Measurements from ENCODE around the gene ERH.
A peak's percentile ranks its signal among the peaks of the same experiment; 100 is the strongest.
"Not testable (repeated sequence)": the region's sequence is repeated elsewhere in the genome, so short reads cannot be mapped to it uniquely, and the experiment has no call there.

Gene ERH

DNA sequence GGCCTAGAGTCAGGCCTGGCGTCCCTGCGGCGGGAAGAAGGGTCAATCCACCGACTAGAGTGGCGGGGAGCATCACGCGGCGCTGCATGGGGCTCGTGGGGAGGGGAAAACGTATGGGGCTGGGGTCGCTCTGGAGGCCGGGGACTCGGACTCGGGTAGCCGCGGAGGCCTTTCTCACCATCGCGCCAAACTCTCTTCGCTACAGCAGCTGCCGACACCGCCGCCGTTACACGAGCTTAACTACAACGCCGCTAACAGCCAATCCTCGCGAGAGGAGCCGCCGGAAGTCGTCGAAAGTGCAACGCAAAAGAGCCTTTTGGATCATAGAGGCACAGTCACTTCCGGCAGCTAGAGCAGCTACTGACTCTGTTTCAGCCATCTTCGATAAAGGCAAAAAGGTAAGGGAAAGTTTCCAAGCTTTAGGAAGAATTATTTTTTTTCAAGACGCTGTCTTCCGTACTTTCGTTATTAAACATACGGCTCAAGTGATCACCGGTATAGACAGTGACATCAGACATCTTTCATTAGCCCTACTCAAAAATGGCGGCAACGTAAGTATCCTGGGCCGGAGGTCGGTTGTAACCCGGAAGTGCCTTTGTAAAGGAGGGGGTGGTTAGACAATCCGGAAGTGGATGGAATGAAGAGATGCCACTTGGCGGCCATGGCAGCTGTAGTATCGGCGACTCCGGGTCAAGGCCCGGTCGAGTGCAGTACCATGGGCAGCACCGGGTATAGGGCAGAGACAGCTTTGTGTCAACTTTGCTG lies at the start of gene ERH, which contains the start of gene SLC39A9:
ERH (minus strand) TSS at position 247 of the 765 bp plus-strand sequence; CDS start at position 181, 66 bp downstream.
SLC39A9 (plus strand) TSS at position 640 of the 765 bp plus-strand sequence. CDS start 678 bp downstream, outside the sequence.
- peak; percentile 85 for DNase-seq

DNA sequence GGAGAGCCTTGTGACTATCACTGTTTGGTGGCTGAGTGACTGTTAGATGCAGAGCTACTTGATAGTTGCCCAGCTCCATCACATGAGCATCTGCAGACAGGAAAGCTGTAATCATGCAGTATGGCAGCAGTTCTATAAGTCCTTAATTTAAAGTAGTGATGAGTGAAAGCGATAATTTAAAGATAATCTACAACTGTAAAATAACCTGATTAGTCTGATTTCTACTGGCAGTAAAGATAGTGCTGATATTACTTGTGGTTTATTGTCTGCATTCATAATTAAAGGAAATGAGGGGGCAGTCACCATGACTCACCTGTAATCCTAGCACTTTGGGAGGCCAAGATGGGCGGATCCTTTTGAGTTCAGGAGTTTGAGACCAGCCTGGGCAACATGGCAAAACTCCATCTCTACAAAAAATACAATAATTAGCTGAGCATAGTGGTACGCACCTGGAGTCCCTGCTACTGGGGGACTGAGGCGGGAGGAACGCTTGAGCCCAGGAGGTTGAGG lies 45.3 kb upstream of the ERH start:
- DNase-seq = no peak

DNA sequence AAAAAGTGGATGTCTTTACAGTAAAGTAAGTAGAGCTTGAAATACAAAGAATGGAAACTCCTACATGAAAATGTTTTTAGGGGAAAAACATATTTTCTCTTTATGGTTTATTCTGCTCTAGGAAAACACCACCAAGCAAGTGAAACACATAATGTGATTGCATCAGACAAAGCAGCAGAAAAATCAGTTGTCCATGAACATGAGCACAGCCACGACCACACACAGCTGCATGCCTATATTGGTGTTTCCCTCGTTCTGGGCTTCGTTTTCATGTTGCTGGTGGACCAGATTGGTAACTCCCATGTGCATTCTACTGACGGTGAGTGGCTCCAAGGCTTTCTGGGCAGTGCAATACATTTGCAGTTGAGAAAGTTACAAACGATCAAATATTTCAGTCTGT lies 43.8 kb upstream of the ERH start:
- no peak for DNase-seq

DNA sequence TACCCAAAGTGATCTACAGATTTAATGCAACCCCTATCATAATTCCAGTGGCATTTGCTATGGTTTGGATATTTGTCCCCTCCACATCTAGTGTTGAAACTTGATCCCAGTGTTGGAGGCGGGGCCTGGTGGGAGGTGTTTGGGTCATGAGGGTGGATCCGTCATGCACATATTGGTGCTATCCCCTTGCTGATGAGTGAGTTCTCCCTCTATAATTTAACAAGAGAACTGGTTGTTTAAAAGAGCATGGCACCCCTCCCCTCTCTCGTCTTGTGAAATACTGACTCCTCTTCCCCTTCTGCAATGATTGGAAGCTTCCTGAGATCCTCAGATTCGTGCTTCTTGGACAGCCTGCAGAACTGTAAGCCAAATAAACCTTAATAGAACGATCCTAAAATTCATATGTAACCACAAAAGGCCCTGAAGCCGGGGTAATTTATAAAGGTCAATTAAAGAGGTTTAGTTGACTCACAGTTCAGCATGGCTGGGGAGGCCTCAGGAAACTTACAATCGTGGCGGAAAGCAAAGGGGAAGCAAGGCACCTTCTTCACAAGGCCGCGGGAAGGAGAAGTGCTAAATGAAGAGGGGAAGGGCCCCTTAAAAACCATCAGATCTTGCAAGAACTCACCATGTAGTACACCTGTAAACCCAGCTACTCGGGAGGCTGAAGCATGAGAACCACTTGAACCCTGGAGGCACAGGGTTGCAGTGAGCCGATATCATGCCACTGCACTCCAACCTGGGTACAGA lies 41.6 kb upstream of the ERH start:
- DNase-seq = no peak

DNA sequence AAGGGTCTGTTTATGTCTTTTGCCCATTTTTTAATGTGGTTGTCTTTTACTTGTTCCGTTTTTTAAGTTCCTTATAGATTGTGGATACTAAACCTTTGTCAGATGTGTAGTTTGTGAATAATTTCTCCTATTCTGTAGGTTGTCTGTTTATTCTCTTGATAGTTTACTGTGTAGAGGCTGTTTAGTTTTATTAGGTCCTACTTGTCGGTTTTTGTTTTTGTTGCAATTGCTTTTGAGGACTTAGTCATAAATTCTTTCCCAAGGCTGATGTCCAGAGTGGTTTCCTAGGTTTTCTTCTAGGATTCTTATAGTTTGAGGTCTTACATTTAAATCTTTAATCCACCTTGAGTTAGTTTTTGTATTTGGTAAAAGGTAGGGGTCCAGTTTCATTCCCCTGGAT lies 34.3 kb upstream of the ERH start:
- DNase-seq = no peak

DNA sequence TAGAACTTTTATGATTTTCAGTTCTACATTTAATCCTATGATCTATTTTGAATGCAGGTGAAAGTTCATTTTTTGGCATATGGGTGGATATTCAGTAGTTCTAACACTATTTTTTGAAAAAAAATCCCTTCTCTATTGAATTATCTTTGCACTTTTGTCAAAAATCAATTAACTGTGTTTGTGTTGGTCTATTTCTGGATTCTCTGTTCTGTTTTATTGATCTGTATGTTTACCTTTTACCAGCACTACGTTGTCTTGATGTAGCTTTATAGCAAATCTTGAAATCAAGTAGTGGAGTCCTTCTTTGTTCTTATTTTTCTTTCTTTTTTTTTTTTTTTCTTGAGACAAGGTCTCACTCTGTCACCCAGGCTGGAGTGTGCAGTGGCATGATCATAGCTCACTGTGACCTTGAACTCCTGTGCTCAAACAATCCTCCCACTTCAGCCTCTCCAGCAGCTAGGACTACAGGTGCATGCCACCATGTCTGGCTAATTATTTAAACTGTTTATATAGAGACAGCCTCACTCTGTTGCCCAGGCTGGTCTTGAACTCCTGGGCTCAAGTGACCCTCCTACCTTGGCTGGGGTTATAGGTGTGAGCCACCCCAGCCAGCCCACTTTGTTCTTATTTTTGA lies 32.3 kb upstream of the ERH start:
- DNase-seq = no peak

DNA sequence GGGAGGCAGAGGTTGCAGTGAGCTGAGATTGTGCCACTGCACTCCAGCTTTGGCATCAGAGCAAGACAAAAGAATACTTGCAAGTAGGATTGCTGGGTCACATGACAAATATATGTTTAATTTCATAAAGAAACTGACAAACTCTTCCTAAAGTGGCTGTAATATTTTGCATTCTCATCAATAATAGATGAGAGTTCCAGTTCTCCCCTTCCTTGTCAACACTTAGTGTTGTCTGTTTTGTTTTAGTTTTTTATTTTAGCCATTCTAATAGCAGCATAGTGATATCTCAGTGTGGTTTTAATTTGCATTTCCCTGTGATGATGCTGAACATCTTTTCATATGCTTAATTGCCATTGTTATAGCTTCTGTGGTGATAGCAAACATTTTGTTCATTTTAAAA lies 31.5 kb upstream of the ERH start:
- DNase-seq = no peak

DNA sequence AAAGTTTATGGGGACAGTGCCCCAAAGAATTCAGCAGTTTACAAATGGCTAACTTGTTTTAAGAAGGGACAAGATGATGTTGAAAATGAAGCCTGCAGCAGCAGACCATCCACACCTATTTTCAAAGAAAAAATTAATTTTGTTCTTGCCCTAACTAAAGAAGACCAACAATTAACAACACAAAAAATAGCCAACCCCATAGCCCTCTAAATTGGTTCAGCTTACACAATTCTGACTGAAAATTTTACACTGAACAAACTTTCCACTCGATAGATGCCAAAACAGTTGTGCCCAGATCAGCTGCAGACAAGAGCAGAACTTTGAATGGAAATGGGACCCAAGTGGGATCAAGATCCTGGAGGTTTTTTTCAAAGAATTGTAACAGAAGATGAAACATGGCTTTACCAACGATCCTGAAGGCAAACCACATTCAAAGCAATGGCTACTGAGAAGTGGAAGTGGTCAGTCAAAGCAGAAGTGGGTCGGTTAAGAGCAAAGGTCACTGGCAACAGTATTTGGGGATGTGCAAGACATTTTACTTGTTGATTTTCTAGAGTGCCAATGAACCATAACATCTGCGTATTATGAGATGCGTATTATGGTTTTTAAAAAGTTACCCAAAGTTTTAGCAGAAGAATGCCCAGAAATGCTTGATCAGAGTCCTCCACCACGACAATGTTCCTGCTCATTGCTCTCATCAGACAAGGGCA lies 30.3 kb upstream of the ERH start:
- DNase-seq = no peak

DNA sequence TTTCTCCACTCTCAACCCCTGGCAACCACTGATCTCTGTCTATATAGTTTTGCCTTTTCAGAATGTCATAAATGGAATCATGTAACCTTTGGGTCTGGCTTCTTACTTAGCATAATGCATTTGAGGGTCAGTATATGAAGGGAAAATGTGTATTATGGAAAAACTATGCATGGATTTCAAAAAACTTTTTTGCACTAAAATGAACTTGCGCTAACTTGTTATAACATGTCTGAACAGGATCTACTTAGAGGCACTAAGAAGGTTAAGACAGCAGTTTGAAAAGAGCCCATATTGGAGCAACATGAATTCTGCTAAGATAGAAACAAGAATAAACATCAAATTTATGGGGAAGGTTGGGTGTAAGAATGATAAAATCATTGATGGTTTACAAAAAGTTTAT lies 29.5 kb upstream of the ERH start:
- DNase-seq = no peak

DNA sequence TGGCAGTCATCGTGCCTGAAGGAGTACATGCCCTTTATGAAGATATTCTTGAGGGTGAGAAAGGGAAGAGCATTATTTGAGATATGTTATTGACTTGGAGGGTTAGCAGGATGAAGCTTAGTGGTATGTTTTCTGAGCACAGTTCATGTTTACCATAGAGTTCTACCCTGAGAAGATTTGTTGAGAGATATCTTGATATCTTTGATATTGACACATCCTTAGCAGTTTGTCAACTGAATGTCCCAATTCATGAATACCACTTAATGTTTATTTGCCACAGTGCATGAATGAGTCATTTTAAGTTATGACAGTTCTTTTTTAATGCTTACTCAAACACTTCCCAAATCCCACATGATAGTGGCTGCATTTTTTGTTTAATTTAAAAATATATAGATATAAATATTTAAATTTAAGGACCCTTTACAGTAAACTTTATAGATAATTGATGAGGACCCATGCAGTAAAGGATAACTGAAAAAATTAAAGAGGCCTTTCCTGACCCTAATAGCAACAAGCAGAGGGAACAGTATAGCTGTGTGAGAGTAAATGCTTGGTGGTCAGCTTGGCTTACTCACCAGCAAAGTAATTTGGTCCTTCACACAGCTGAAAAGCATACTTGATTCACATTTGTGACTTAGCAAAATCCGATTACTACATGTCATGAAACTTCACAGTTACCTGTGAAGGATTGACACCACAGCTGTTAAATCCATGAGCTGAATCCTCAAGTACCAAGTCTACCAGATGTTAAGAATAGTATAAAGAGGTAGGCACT lies 26.2 kb upstream of the ERH start:
- no peak for DNase-seq

DNA sequence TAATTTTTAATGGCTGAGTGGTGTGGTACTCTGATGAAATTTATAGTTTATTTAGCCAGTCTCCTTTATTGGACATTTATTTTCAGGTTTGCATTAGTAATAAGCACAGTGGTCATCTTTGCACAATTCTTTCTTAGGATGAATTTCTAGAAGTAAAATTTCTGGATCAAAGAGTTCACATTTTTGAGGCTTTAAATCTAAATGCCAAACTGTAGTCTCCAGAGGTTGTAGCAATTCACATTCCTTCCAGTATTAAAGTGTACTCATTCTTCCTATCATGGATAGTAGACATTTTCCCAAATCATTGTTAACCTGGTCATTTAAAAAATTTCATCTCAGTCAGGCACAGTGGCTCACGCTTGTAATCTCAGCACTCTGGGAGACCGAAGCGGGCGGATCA lies 25.2 kb upstream of the ERH start:
- no peak for DNase-seq

DNA sequence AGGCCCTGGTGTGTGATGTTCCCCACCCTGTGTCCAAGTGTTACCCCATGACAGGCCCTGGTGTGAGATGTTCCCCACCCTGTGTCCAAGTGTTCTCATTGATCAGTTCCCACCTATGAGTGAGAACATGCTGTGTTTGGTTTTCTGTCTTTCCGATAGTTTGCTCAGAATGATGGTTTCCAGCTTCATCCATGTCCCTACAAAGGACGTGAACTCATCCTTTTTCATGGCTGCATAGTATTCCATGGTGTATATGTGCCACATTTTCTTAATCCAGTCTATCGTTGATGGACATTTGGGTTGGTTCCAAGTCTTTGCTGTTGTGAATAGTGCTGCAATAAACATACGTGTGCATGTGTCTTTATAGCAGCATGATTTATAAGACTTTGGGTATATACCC lies 18.0 kb upstream of the ERH start:
- not testable (repeated sequence) for DNase-seq

DNA sequence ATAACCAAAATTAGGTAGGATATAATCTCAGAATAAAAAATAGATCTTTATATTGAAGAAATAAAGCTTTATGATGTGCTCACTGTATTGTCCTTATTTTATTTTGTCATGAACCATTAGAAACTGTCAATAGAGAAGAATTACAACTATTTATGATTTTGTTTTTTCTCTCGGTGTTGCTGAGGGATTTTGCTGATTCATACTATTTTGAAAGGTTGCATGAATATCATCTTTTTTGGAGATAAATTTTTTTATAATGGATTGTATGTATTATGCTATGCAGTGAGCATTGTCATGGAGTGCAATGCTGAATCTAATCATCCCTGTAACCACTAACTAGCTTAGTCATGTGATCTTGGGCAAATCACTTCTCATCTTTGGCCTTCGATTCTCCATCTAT lies 15.4 kb upstream of the ERH start:
- DNase-seq = no peak

DNA sequence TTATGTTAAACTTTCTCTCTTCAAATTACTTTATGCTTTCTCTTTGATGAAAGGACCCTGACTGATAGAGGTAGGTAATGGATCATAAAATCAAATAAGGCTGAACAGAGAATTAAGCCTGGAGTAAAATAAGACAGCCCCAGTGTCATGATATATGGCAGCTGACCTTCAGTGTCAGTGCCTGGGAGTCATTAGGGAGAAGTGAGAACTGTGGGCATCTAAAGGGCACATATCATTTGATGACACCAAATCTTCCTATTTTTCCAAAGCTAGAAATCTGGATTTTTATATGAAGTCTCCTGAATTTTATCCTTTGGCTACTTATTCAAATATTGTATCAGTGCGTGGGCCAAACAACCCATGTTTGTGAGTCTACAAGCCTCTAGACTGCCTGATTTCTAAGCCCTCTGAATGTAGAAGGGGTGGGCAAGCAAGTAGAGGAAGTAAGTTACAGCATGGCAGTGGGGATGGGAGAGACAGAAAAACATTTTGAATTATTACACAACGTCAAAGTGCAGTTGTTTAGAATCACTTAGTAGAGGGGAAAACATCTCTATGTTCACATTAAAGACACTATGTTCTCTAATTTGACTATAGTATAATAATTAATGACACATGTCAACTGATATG lies 10.3 kb upstream of the ERH start:
- no peak for DNase-seq

DNA sequence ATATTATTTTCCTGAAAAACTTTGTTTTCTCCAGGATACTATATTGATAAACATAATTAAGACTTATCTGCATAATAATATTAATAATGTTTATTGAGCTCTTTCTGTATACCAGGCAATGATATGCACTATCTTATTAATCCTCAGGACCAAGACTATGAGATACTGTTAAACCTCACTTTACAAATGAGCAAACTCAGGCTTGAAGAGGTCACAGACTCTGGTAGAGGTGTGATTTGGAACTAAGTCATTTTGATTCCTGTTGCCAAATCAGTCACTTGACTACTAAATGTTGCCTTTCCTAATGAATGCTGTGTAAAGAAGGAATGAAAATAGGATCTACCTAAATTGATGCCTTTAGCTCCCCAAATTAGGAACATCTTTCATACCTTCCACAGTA lies 7.7 kb upstream of the ERH start:
- no peak for DNase-seq

DNA sequence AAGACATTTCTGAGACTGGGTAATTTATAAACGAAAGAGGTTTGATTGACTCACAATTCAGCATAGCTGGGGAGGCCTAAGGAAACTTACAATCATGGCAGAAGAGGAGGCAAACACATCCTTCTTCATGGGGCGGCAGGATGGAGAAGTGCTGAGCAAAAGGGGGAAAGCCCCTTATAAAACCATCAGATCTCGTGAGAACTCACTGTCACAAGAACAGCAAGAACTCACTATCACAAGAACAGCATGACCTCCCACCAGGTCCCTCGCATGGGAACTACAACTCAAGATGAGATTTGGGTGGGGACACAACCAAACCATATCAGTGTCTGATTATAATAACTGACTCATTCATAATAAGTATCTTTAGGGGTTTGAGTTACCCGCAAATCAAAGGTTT lies 6.8 kb upstream of the ERH start:
- no peak for DNase-seq

DNA sequence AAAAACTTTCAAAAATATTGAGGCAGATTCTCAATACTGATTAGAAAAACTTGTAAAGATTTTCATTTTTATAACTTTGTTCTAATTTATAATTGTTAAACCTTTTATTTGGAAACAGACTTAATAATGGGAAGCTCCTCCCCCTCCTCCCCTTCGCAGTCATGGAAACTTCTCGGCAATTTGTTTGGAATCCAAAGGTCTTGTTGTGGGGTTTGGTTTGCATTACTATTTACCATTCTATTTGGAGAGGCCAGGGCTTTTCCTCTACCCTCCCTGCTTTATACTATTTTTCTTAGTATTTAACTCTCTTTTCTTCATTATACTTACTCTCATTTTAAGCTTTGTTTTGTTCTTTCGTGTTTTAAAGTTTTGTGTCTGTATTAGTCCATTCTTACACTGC lies 6.4 kb upstream of the ERH start:
- no peak for DNase-seq

DNA sequence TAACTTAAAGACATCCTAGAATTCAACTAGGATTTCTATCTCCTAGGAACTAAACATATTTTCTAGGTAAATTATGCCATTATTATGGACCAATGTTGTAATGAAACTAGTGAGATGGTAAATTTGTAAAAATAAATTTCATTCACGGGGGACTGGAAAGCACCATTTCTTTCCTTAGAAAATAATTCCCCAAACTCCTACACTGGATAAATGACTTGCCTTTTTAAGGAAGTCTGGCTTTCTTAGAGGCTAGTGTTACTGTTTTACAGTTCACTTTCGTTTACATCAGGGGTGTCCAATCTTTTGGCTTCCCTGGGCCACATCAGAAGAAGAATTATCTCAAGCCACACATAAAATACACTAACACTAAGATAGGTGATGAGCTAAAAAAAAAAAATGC lies 3.7 kb upstream of the ERH start:
- no peak for DNase-seq

DNA sequence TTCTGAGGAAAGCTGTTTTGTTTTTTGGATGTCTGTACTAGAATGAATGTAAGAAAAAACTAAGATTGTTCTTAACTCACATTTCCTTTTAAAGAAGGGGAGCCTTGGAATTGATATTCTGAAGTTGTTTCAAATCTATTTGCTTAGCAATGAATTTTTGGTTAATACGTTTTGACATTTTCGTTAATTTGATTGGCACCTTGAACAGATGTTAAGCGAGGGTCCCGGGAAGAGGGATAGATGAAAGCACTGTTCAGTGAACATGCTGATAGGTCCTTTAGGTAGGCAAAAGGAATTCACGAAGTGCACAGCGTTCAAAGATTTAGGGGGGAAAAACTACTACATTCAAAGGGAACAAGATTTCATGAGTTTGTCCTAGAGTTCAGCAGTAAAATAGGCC lies 2.1 kb upstream of the ERH start:
- DNase-seq = no peak

DNA sequence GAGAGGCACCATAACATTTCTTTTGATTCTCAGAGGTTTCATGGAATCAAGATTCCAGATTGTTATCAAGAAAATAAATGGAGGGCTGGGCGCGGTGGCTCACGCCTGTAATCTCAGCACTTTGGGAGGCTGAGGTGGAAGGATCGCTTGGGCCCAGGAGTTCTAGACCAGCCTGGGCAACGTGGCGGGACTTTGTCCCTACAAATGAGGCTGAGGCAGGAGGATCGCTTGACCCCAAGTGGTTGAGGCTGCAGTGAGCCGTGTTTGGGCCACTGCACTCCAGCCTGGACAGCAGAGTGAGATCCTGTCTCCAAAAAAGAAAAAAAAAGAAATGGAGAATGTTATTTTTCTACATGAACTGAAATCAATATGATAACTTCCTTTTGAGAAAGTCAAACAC lies 1.7 kb upstream of the ERH start:
- no peak for DNase-seq

DNA sequence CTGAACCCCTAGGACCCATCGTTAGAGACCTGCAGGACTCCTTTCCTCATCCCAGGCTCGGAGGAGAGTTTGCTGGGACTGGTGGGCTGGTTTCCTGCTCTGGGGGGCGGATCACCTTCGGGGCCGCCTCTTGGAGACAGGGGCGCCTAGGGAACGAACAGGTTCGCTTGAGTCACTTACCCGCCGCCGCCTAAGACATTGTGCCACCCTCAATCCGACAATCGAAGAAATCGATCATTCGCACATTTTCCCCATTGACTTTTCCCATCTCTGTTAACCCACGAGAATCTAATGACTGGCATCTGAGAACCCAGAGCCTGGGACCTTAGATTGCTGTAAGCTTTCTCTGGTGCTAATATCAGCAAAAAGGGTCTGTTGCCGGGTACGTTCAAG lies 715 bp upstream of the ERH start:
- no peak for DNase-seq

DNA sequence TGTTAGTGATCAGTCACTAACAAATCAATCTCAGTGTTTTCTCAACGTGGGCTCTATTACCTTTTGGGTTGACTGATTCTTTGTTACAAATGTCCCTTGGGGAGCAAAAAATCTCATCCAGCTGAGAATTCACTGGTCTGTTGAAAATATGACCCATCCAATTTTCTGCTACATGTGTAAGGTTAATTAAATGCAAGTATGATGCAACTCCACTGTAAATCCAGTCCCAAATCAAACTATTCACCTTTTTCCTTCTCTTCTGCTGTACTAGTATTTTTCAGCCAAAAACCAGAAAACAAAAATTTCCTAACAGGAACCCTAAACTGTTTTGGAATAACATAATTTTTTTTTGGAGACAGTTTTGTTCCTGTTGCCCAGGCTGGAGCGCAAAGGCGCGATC lies 2.2 kb downstream of the ERH start:
- no peak for DNase-seq
